SW 1271 (cell line): ENCODE results near the gene ZNF146.
"Not testable (repeated sequence)": the region's sequence is repeated elsewhere in the genome, so short reads cannot be mapped to it uniquely, and the experiment has no call there.

Experiments
- DNase-seq, 2 experiments: peaks; one replicate each; lab custom pipeline; 2025; lab: John Stamatoyannopoulos, UW

Gene ZNF146

GRCh38 chr19:36236304-36236945 lies 21.5 kb downstream of the ZNF146 start:
- no peak for DNase-seq

GRCh38 chr19:36236946-36237310 lies 22.0 kb downstream of the ZNF146 start:
- DNase-seq: no peak

- no peak for DNase-seq
These were observed 29.2 kb downstream of the ZNF146 start for GRCh38 chr19:36244066-36244465.

- no peak for DNase-seq
These were observed 30.5 kb downstream of the ZNF146 start for GRCh38 chr19:36245210-36246005.

GRCh38 chr19:36246006-36246481 lies 31.1 kb downstream of the ZNF146 start:
- no peak for DNase-seq

GRCh38 chr19:36252047-36252446 lies 37.1 kb downstream of the ZNF146 start:
- no peak for DNase-seq

GRCh38 chr19:36254848-36255247 lies 39.9 kb downstream of the ZNF146 start:
- no peak for DNase-seq

- DNase-seq: no peak
These were observed 40.4 kb downstream of the ZNF146 start for GRCh38 chr19:36255316-36255715.

- DNase-seq: no peak
These were observed 41.2 kb downstream of the ZNF146 start for GRCh38 chr19:36256064-36256463.

- DNase-seq: no peak
These were observed 42.1 kb downstream of the ZNF146 start for GRCh38 chr19:36256853-36257519.

- no peak for DNase-seq
These were observed 42.6 kb downstream of the ZNF146 start for GRCh38 chr19:36257520-36257876.

- DNase-seq: no peak
These were observed 43.3 kb downstream of the ZNF146 start for GRCh38 chr19:36258028-36258875.

GRCh38 chr19:36259211-36259610 lies 44.3 kb downstream of the ZNF146 start:
- no peak for DNase-seq

GRCh38 chr19:36265064-36265463 lies 50.2 kb downstream of the ZNF146 start:
- DNase-seq: no peak

- no peak for DNase-seq
These were observed 51.0 kb downstream of the ZNF146 start for GRCh38 chr19:36265856-36266374.

GRCh38 chr19:36266375-36266961 lies 51.6 kb downstream of the ZNF146 start:
- no peak for DNase-seq

GRCh38 chr19:36267061-36267845 lies 52.3 kb downstream of the ZNF146 start:
- DNase-seq: no peak

- DNase-seq: not testable (repeated sequence)
These were observed 53.2 kb downstream of the ZNF146 start for GRCh38 chr19:36268081-36268480.

GRCh38 chr19:36268591-36268990 lies 53.7 kb downstream of the ZNF146 start:
- not testable (repeated sequence) for DNase-seq

GRCh38 chr19:36269295-36269694 lies 54.4 kb downstream of the ZNF146 start:
- DNase-seq: not testable (repeated sequence)
